NOMO-1 (cell line): ENCODE results near the gene MGAT4B.
"Not testable (repeated sequence)": the region's sequence is repeated elsewhere in the genome, so short reads cannot be mapped to it uniquely, and the experiment has no call there.

Source experiments
- DNase-seq, 2 experiments: peaks; one replicate each; lab custom pipeline; 2025; ENCODE audit not compliant: unreplicated experiment in 2 of 2; lab: John Stamatoyannopoulos, UW

Gene MGAT4B

GRCh38 chr5:179806250-179807048 is at the start of gene MGAT4B:
TSS of gene MGAT4B (minus strand) at chr5:179806866. CDS start at chr5:179806583, 283 bp downstream.
- DNase-seq: peak; percentile 51 to 68

GRCh38 chr5:179854356-179854755 is 47.7 kb upstream of the MGAT4B start:
- no peak for DNase-seq

GRCh38 chr5:179852993-179853547 is 46.4 kb upstream of the MGAT4B start:
- DNase-seq: peak; percentile 45 to 77

GRCh38 chr5:179841621-179842020 is 35.0 kb upstream of the MGAT4B start:
- no peak for DNase-seq

- DNase-seq: no peak
Measured at GRCh38 chr5:179840766-179841165, 34.1 kb upstream of the MGAT4B start.

- no peak for DNase-seq
Measured at GRCh38 chr5:179840321-179840720, 33.7 kb upstream of the MGAT4B start.

GRCh38 chr5:179839328-179840256 is 32.9 kb upstream of the MGAT4B start:
- no peak for DNase-seq

GRCh38 chr5:179837076-179838011 is 30.7 kb upstream of the MGAT4B start:
- no peak for DNase-seq

GRCh38 chr5:179836225-179837019 is 29.8 kb upstream of the MGAT4B start:
- no peak for DNase-seq

GRCh38 chr5:179834871-179835270 is 28.2 kb upstream of the MGAT4B start:
- not testable (repeated sequence) for DNase-seq

- no peak for DNase-seq
Measured at GRCh38 chr5:179834120-179834519, 27.5 kb upstream of the MGAT4B start.

GRCh38 chr5:179833709-179834070 is 27.0 kb upstream of the MGAT4B start:
- no peak for DNase-seq

- no peak for DNase-seq
Measured at GRCh38 chr5:179833056-179833708, 26.5 kb upstream of the MGAT4B start.

- no peak for DNase-seq
Measured at GRCh38 chr5:179832039-179832745, 25.5 kb upstream of the MGAT4B start.

GRCh38 chr5:179830818-179831468 is 24.3 kb upstream of the MGAT4B start:
- no peak for DNase-seq

GRCh38 chr5:179829732-179830435 is 23.2 kb upstream of the MGAT4B start:
- no peak for DNase-seq

- DNase-seq: no peak
Measured at GRCh38 chr5:179828756-179829421, 22.2 kb upstream of the MGAT4B start.
